Liver (tissue), 9 donors: Measurements from ENCODE around the gene ZBTB7B. TPM values are rescaled to one million over a fixed set of nuclear protein-coding genes. Genes with fewer than 3 reads are reported as not detected.

Experiments
- DNase-seq: peaks from one replicate; pipeline ENCODE4 v3.0.0-alpha.2; 2017; ENCODE audit warnings: low spot score
- H3K27ac ChIP-seq, 2 donors: one replicate each; pipeline ENCODE4 v1.7.0; 2013; ENCODE audit warnings: inconsistent platforms in 2 of 2, low read length in 2 of 2, control low read depth in 1 of 2, low read depth in 1 of 2, mild to moderate bottlenecking in 1 of 2
- H3K27me3 ChIP-seq, 4 donors: one replicate each; pipeline versions ENCODE4 v1.6.1 to v1.7.0; 2013; ENCODE audit warnings: low read length in 3 of 4, inconsistent platforms in 1 of 4, mild to moderate bottlenecking in 1 of 4, moderate library complexity in 1 of 4; ENCODE audit not compliant: control insufficient read depth in 4 of 4, insufficient read depth in 4 of 4
- H3K36me3 ChIP-seq, 4 donors: one replicate each; pipeline versions ENCODE4 v1.6.1 to v1.7.0; 2013; ENCODE audit warnings: low read length in 3 of 4, mild to moderate bottlenecking in 3 of 4, low read depth in 1 of 4, moderate library complexity in 1 of 4; ENCODE audit not compliant: control insufficient read depth in 4 of 4, insufficient read depth in 3 of 4
- H3K4me1 ChIP-seq, 4 donors: one replicate each; pipeline versions ENCODE4 v1.6.1 to v1.7.0; 2013; ENCODE audit warnings: low read length in 3 of 4, mild to moderate bottlenecking in 3 of 4, moderate library complexity in 1 of 4; ENCODE audit not compliant: control insufficient read depth in 4 of 4, insufficient read depth in 4 of 4
- H3K4me3 ChIP-seq, 3 donors: one replicate each; pipeline versions ENCODE4 v1.6.1 to v1.7.0; 2013; ENCODE audit warnings: low read length in 3 of 3, control low read depth in 1 of 3, low read depth in 1 of 3, mild to moderate bottlenecking in 1 of 3
- H3K9ac ChIP-seq, 2 donors: one replicate each; pipeline ENCODE4 v1.7.0; 2013; ENCODE audit warnings: low read length in 2 of 2, mild to moderate bottlenecking in 2 of 2, moderate library complexity in 2 of 2, control low read depth in 1 of 2, low read depth in 1 of 2
- H3K9me3 ChIP-seq, 4 donors: one replicate each; pipeline versions ENCODE4 v1.6.1 to v1.7.0; 2013; ENCODE audit warnings: low read length in 3 of 4; ENCODE audit not compliant: control insufficient read depth in 4 of 4
- CTCF ChIP-seq: fragments of 150-350 bp; IDR thresholded peaks from 2 replicates; pipeline ENCODE4 v1.5.1; 2017; ENCODE audit warnings: improper control_type of control experiment, low read depth, low read length; ENCODE audit not compliant: missing input control
- EGR1 ChIP-seq, 2 donors: IDR thresholded peaks; 2 replicates each; pipeline ENCODE4 v1.6.1; 2016 to 2018; ENCODE audit warnings: antibody characterized with exemption in 2 of 2, low read depth in 2 of 2
- FOXA1 ChIP-seq: IDR thresholded peaks from 2 replicates; pipeline ENCODE4 v1.6.1; 2016; ENCODE audit warnings: antibody characterized with exemption
- GABPA ChIP-seq, 2 donors: IDR thresholded peaks in 1 of 2; conservative IDR thresholded peaks in 1 of 2; 2 replicates each; pipeline ENCODE4 v1.6.1; 2016; ENCODE audit warnings: antibody characterized with exemption in 2 of 2, mild to moderate bottlenecking in 1 of 2, moderate library complexity in 1 of 2
- HNF4A ChIP-seq, 2 donors: conservative IDR thresholded peaks; 2 replicates each; pipeline ENCODE4 v1.6.1; 2016; ENCODE audit warnings: antibody characterized with exemption in 2 of 2, mild to moderate bottlenecking in 2 of 2
- HNF4G ChIP-seq: IDR thresholded peaks from 2 replicates; pipeline ENCODE4 v1.6.1; 2016; ENCODE audit warnings: antibody characterized with exemption
- JUND ChIP-seq, 2 donors: IDR thresholded peaks; 2 replicates each; pipeline ENCODE4 v1.6.1; 2016; ENCODE audit warnings: antibody characterized with exemption in 2 of 2
- MAX ChIP-seq: IDR thresholded peaks from 2 replicates; pipeline ENCODE4 v1.6.1; 2016; ENCODE audit warnings: antibody characterized with exemption
- NR2F2 ChIP-seq: IDR thresholded peaks from 2 replicates; pipeline ENCODE4 v1.6.1; 2016; ENCODE audit warnings: antibody characterized with exemption
- RAD21 ChIP-seq, 2 donors: IDR thresholded peaks; 2 replicates each; pipeline ENCODE4 v1.6.1; 2016; ENCODE audit warnings: antibody characterized with exemption in 2 of 2, mild to moderate bottlenecking in 2 of 2
- RXRA ChIP-seq, 2 donors: IDR thresholded peaks; 2 replicates each; pipeline ENCODE4 v1.6.1; 2017 to 2018; ENCODE audit warnings: antibody characterized with exemption in 2 of 2, mild to moderate bottlenecking in 1 of 2
- TAF1 ChIP-seq: conservative IDR thresholded peaks from 2 replicates; pipeline ENCODE4 v1.6.1; 2016; ENCODE audit warnings: antibody characterized with exemption, mild to moderate bottlenecking
- YY1 ChIP-seq: IDR thresholded peaks from 2 replicates; pipeline ENCODE4 v1.6.1; 2016; ENCODE audit warnings: antibody characterized with exemption, mild to moderate bottlenecking
- ZBTB33 ChIP-seq: IDR thresholded peaks from 2 replicates; pipeline ENCODE4 v1.6.1; 2016; ENCODE audit warnings: antibody characterized with exemption
- WGBS: extraction: QIAGEN DNeasy Blood & Tissue Kit; methylation state at CpG from one replicate; pipeline ENCODE4 v1.1.7; 2013; 5-methylcytosine and 5-hydroxymethylcytosine counted together
- polyA plus RNA-seq, 2 donors: library from polyadenylated mRNA; stranded (reverse) in 1 of 2; unstranded in 1 of 2; fragments of 200-250 nt in 1 of 2; fragments of >200 nt in 1 of 2; fragmentation: Nextera tagmentation in 1 of 2; extraction: Ambion mirVana in 1 of 2; gene quantifications; one replicate each; pipeline versions ENCODE4 v1.2.1 to v1.2.3, GENCODE V29; 2013 to 2015
- total RNA-seq, 2 donors: library from RNA; depleted of rRNA; stranded (reverse); fragments of >200 nt; gene quantifications; one replicate each; pipeline ENCODE4 v1.2.3, GENCODE V29; 2014
- TF ChIP-seq, protein P1 (sequence below): IDR thresholded peaks from 2 replicates; pipeline ENCODE4 v1.6.1; 2016; ENCODE audit warnings: antibody characterized with exemption, mild to moderate bottlenecking
- TF ChIP-seq, protein P2 (sequence below): IDR thresholded peaks from 2 replicates; pipeline ENCODE4 v1.6.1; 2016; ENCODE audit warnings: antibody characterized with exemption
- donor health status: healthy.
- donor health status: healthy.
- donor health status: healthy.
- donor health status: healthy.
- donor health status: healthy.

Gene ZBTB7B
- total and polyA plus RNA-seq, 4 donors: 7.0 to 50.2 (median 21.1) TPM

GRCh38 chr1:155008015-155008941 lies 5.7 kb downstream of the ZBTB7B start:
- no peaks in the 10 kb centered on the region for H3K36me3 ChIP-seq
- peak overlapping the region in 1 of 2 donors; percentile 14 for H3K9ac ChIP-seq
- TF ChIP-seq TAF1: no peak
- no peak for TF ChIP-seq EGR1 (IDR thresholded peaks at IDR 0.05; ENCODE audit: low read depth in 2 of 2)
- no peak for TF ChIP-seq JUND (IDR thresholded peaks at IDR 0.05)
- TF ChIP-seq YY1: no peak
- TF ChIP-seq, protein P1, sequence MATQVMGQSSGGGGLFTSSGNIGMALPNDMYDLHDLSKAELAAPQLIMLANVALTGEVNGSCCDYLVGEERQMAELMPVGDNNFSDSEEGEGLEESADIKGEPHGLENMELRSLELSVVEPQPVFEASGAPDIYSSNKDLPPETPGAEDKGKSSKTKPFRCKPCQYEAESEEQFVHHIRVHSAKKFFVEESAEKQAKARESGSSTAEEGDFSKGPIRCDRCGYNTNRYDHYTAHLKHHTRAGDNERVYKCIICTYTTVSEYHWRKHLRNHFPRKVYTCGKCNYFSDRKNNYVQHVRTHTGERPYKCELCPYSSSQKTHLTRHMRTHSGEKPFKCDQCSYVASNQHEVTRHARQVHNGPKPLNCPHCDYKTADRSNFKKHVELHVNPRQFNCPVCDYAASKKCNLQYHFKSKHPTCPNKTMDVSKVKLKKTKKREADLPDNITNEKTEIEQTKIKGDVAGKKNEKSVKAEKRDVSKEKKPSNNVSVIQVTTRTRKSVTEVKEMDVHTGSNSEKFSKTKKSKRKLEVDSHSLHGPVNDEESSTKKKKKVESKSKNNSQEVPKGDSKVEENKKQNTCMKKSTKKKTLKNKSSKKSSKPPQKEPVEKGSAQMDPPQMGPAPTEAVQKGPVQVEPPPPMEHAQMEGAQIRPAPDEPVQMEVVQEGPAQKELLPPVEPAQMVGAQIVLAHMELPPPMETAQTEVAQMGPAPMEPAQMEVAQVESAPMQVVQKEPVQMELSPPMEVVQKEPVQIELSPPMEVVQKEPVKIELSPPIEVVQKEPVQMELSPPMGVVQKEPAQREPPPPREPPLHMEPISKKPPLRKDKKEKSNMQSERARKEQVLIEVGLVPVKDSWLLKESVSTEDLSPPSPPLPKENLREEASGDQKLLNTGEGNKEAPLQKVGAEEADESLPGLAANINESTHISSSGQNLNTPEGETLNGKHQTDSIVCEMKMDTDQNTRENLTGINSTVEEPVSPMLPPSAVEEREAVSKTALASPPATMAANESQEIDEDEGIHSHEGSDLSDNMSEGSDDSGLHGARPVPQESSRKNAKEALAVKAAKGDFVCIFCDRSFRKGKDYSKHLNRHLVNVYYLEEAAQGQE: no peak
- no peak for TF ChIP-seq GABPA (IDR thresholded peaks at IDR 0.05 in 1 of 2, conservative IDR thresholded peaks at IDR 0.05 in 1 of 2)
- no peak for TF ChIP-seq NR2F2
- TF ChIP-seq HNF4G: no peak
- no peak for TF ChIP-seq FOXA1
- no peak for TF ChIP-seq MAX
- TF ChIP-seq, protein P2, sequence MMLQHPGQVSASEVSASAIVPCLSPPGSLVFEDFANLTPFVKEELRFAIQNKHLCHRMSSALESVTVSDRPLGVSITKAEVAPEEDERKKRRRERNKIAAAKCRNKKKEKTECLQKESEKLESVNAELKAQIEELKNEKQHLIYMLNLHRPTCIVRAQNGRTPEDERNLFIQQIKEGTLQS: no peak
- no peak for TF ChIP-seq RXRA (IDR thresholded peaks at IDR 0.05)
- TF ChIP-seq HNF4A (conservative IDR thresholded peaks at IDR 0.05): no peak
- TF ChIP-seq CTCF: no peak
- H3K4me3 ChIP-seq: peak overlapping the region in 1 of 3 donors; percentile 13
- peak overlapping the region; percentile 87 to 99 for H3K27ac ChIP-seq
- DNase-seq: no peak
- peaks cover 63 to 91% (median 82%) of the 10 kb centered on the region in 4 donors for H3K4me1 ChIP-seq
- H3K9me3 ChIP-seq: no peaks in the 10 kb centered on the region
- no peaks in the 10 kb centered on the region for H3K27me3 ChIP-seq
- WGBS: 54% methylated on average over 16 of the region's 16 CpGs

GRCh38 chr1:155009221-155009711 lies 6.7 kb downstream of the ZBTB7B start:
- H3K27me3 ChIP-seq: no peaks in the 10 kb centered on the region
- no peak for DNase-seq
- peaks cover 0 to 4% (median 3%) of the 10 kb centered on the region in 4 donors for H3K36me3 ChIP-seq
- H3K4me1 ChIP-seq: peaks cover 64 to 98% (median 85%) of the 10 kb centered on the region in 4 donors
- WGBS: 87% methylated on average over 12 of the region's 12 CpGs
- H3K9ac ChIP-seq: no peak overlapping the region
- peak overlapping the region; percentile 87 to 99 for H3K27ac ChIP-seq
- no peaks in the 10 kb centered on the region for H3K9me3 ChIP-seq
- H3K4me3 ChIP-seq: no peak overlapping the region
- TF ChIP-seq ZBTB33 (no peak), YY1 (no peak), HNF4G (no peak), HNF4A (conservative IDR thresholded peaks at IDR 0.05) (no peak), RAD21 (IDR thresholded peaks at IDR 0.05) (no peak), CTCF (no peak)
- TF ChIP-seq, protein P1: no peak
